ENCODE data around the gene RNLS. TPM values are rescaled to one million over a fixed set of nuclear protein-coding genes. Genes with fewer than 3 reads are reported as not detected.

The RNLS gene
- total and polyA plus RNA-seq, 2 of the 4 experiments (the other 2 are of a cell fraction): 4.5 to 7.0 TPM

- H2BK20ac ChIP-seq (ENCODE audit: low read depth, low read length): no peak overlapping the region
- no peak overlapping the region for H3K18ac ChIP-seq (ENCODE audit: low read depth, low read length)
- peaks cover 2% of the 10 kb centered on the region; the same call in 1 of the 2 replicates for H3K27me3 ChIP-seq (ENCODE audit: control insufficient read depth, insufficient read depth, low read length)
- no peak overlapping the region for H3K4me3 ChIP-seq (ENCODE audit: insufficient read depth, low read depth, low read length)
- no peak overlapping the region for H4K91ac ChIP-seq (ENCODE audit: insufficient read depth, low read depth, low read length)
- H3K4me1 ChIP-seq (ENCODE audit: control insufficient read depth, insufficient read depth, low read length): no peaks in the 10 kb centered on the region
- ATAC-seq (ENCODE audit: low read depth): no peak
- no peak overlapping the region for H2AK5ac ChIP-seq (ENCODE audit: low read depth, low read length)
- no peak overlapping the region for H4K8ac ChIP-seq (ENCODE audit: low read depth in 2 of 2, low read length in 2 of 2)
- H3K9me3 ChIP-seq (ENCODE audit: control insufficient read depth, insufficient read depth, low read length): no peaks in the 10 kb centered on the region
- H3K23ac ChIP-seq (ENCODE audit: low read depth, low read length): no peak overlapping the region
- dilution Hi-C loops (cut with HindIII; ENCODE audit: low sequenced_read_pairs, unreplicated experiment) (no loop called here), intact Hi-C loops (cut with micrococcal nuclease) (no loop called here), in situ Hi-C loops (cut with MboI; ENCODE audit: low sequenced_read_pairs) (no loop called here)
- no peak overlapping the region for H2BK120ac ChIP-seq (ENCODE audit: low read depth, low read length)
- no peak overlapping the region for H2AFZ ChIP-seq (replicated peaks; ENCODE audit: low read length, poor library complexity)
- H3K56ac ChIP-seq (ENCODE audit: extremely low read depth, insufficient read depth, low read length): no peak overlapping the region
- H3K79me1 ChIP-seq (ENCODE audit: low read depth in 1 of 2, low read length in 2 of 2): no peaks in the 10 kb centered on the region
- H3K9ac ChIP-seq (ENCODE audit: low read depth, low read length): no peak overlapping the region
- no peak overlapping the region for H2BK15ac ChIP-seq (ENCODE audit: low read depth, low read length)
- no peak for TF ChIP-seq USF2 (IDR thresholded peaks at IDR 0.05; ENCODE audit: low read depth, low read length)
- peak; percentile 80 for TF ChIP-seq MAFK (IDR thresholded peaks at IDR 0.05; ENCODE audit: low read depth, low read length)
- TF ChIP-seq RAD21 (IDR thresholded peaks at IDR 0.05; ENCODE audit: low read length): no peak
- H2AK9ac ChIP-seq (replicated peaks; ENCODE audit: low read depth, low read length, poor library complexity): no peak overlapping the region
- no peak overlapping the region for H4K5ac ChIP-seq (ENCODE audit: low read depth, low read length)
- no peak for DNase-seq
- no peaks in the 10 kb centered on the region for H3K9me1 ChIP-seq (ENCODE audit: insufficient read depth, low read length)
- POLR2A ChIA-PET (ENCODE audit: unreplicated experiment): no interaction called here
- no peak overlapping the region for H3K27ac ChIP-seq (ENCODE audit: insufficient read depth, low read length)
- no peak overlapping the region for H3K4me2 ChIP-seq (ENCODE audit: low read depth, low read length)
- no peaks in the 10 kb centered on the region for H4K20me1 ChIP-seq (ENCODE audit: insufficient read depth, low read length)
- no peaks in the 10 kb centered on the region for H3K36me3 ChIP-seq (ENCODE audit: control insufficient read depth, insufficient read depth, low read length)
- no peak overlapping the region for H3K4ac ChIP-seq (ENCODE audit: low read depth, low read length)
- no peak overlapping the region for H2BK5ac ChIP-seq (ENCODE audit: low read depth, low read length, poor library complexity, severe bottlenecking)
- CTCF ChIA-PET: no interaction called here
- BruUV-seq (replicated peaks): no TSS peak
- no peak overlapping the region for H3K14ac ChIP-seq (replicated peaks; ENCODE audit: low read depth, low read length)
These were observed 283.3 kb downstream of the RNLS start for GRCh38 chr10:88299787-88300186.

All from IMR-90 (cell line).